ENCODE data around the gene ZNF529. TPM values are rescaled to one million over a fixed set of nuclear protein-coding genes. Genes with fewer than 3 reads are reported as not detected.
"Not testable (repeated sequence)": the region's sequence is repeated elsewhere in the genome, so short reads cannot be mapped to it uniquely, and the experiment has no call there.

The ZNF529 gene
- 10 to 100 TPM; 11.8 to 16.8 TPM for total RNA-seq

- Mint-ChIP-seq H3K27ac (peak within 1 kb of the TSS; percentile 90), H3K4me1 (peaks cover 31% of the 10 kb centered on the region), H3K36me3 (peaks cover 75% of the 10 kb centered on the region), H3K27me3 (no peaks in the 10 kb centered on the region), H3K4me3 (peak within 1 kb of the TSS; percentile 84), H3K9me3 (ENCODE audit: low read depth) (peaks cover 20% of the 10 kb centered on the region)
- ATAC-seq (peak; percentile 90), DNase-seq (peak; percentile 94)
- CTCF ChIA-PET = interaction anchor here (1.0 to 1.9 kb wide), 3 partner anchors 32 to 263 kb away, joined by 3 to 5 read pairs (median 4); partner anchors contain the start of genes ZNF382 and ZNF566
Observed at GRCh38 chr19:36573020-36573894, at the start of gene ZNF529. ZNF529 (minus strand) TSS chr19:36573292; CDS start chr19:36572346, 946 bp downstream.

GRCh38 chr19:36605877-36606478, 32.9 kb upstream of the ZNF529 start:
- no peaks in the 10 kb centered on the region for H3K27me3 Mint-ChIP-seq
- DNase-seq = no peak
- H3K36me3 Mint-ChIP-seq = peaks cover 59% of the 10 kb centered on the region
- H3K9me3 Mint-ChIP-seq (ENCODE audit: low read depth) = peaks cover 21% of the 10 kb centered on the region
- H3K27ac Mint-ChIP-seq = peak overlapping the region; percentile 91
- ATAC-seq = peak; percentile 11
- H3K4me1 Mint-ChIP-seq = peaks cover 15% of the 10 kb centered on the region
- peak overlapping the region; percentile 78 for H3K4me3 Mint-ChIP-seq
- CTCF ChIA-PET = interaction anchor here (1.9 kb wide), 1 partner anchor 33 kb away, joined by 4 read pairs; the partner anchor contains the start of gene ZNF529

DNA sequence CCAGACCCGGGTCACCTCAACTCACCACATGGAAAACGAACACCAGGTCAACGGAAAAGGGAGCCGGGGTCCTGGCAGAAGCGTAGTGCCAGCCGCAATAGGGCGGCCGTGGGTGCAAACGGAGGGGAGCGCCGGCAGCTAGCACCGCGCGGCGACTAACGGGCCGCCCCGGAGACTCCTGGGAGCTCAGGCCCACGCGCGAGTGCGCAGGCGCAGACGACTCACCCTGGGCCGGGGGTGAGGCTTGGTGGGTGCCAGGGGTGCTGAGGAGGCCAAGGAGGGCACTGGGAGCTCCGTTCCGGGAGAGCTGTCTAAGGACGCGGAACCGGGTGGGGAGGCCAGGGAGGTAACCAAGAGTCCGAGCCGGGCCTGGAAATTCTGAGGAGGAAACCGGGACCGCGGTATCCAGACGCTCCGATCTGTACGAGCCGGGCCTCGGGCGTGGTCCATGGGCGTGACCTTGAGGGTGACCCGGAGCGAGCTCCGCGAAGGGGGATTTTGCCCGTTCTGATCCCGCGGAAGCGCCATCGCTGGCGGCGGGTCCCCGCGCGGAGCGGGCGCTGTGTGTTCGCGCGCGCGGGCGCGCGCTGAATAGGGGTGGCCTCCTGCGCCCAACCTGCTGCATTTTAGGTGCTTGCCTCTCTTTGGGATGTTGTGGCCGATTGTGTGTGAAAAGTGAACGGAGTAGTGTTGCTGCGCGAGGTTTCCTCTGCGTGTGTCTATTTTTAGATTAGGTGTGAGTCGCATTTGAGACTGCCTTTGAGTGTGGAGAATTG, 32.2 kb upstream of the ZNF529 start, which contains the start of gene ZNF382:
Gene ZNF382 (plus strand): TSS at position 213 of the 776 bp plus-strand sequence. CDS start 4,602 bp downstream, outside the sequence.
- Mint-ChIP-seq H3K4me1 (peaks cover 15% of the 10 kb centered on the region), H3K9me3 (ENCODE audit: low read depth) (peaks cover 21% of the 10 kb centered on the region), H3K36me3 (peaks cover 56% of the 10 kb centered on the region), H3K27me3 (no peaks in the 10 kb centered on the region), H3K27ac (peak within 1 kb of the TSS; percentile 91), H3K4me3 (peak within 1 kb of the TSS; percentile 78)
- CTCF ChIA-PET = interaction anchor here (0.6 to 1.9 kb wide), 3 partner anchors 9 to 116 kb away, joined by 3 to 4 read pairs (median 3); partner anchors contain the start of genes ZNF529 and ZNF566
- DNase-seq (peak; percentile 90), ATAC-seq (peak; percentile 90)

GRCh38 chr19:36604656-36605100, 31.6 kb upstream of the ZNF529 start:
- peak; percentile 91 for DNase-seq
- CTCF ChIA-PET = interaction anchor here (0.6 to 1.9 kb wide), 3 partner anchors 8 to 115 kb away, joined by 3 to 4 read pairs (median 3); partner anchors contain the start of genes ZNF529 and ZNF566
- ATAC-seq = peak; percentile 88
- Mint-ChIP-seq H3K9me3 (ENCODE audit: low read depth) (peaks cover 19% of the 10 kb centered on the region), H3K36me3 (peaks cover 51% of the 10 kb centered on the region), H3K27ac (peak overlapping the region; percentile 91), H3K4me3 (peak overlapping the region; percentile 78), H3K4me1 (peaks cover 15% of the 10 kb centered on the region), H3K27me3 (no peaks in the 10 kb centered on the region)

DNA sequence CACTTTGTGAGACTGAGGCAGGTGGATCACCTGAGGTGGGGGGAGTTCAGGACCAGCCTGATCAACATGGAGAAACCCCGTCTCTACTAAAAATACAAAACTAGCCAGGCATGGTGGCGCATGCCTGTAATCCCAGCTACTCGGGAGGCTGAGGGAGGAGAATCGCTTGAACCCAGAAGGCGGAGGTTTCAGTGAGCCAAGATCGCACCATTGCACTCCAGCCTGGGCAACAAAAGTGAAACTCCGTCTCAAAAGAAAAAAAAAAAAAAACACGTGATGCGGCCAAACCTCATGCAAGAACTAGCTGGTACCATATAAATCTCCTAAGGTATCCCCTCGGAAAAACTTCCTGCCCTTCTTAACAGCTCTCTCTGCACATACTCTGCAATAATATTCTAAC, 29.6 kb upstream of the ZNF529 start:
- peaks cover 15% of the 10 kb centered on the region for H3K4me1 Mint-ChIP-seq
- H3K9me3 Mint-ChIP-seq (ENCODE audit: low read depth); DNase-seq; H3K27ac Mint-ChIP-seq; H3K27me3 Mint-ChIP-seq; ATAC-seq; CTCF ChIA-PET; H3K4me3 Mint-ChIP-seq: not testable (repeated sequence)
- H3K36me3 Mint-ChIP-seq = peaks cover 37% of the 10 kb centered on the region

- CTCF ChIA-PET = no interaction called here
- H3K27me3 Mint-ChIP-seq = no peaks in the 10 kb centered on the region
- no peak overlapping the region for H3K27ac Mint-ChIP-seq
Observed at GRCh38 chr19:36579255-36579654, 6.2 kb upstream of the ZNF529 start.

GRCh38 chr19:36577271-36577996, 4.3 kb upstream of the ZNF529 start:
- Mint-ChIP-seq H3K27ac (no peak overlapping the region), H3K27me3 (no peaks in the 10 kb centered on the region), H3K36me3 (peaks cover 83% of the 10 kb centered on the region), H3K4me3 (no peak overlapping the region), H3K9me3 (ENCODE audit: low read depth) (peaks cover 18% of the 10 kb centered on the region), H3K4me1 (peaks cover 22% of the 10 kb centered on the region)
- ATAC-seq (no peak), DNase-seq (no peak)
- CTCF ChIA-PET = no interaction called here

More at GRCh38 chr19:36579255-36579654, 6.2 kb upstream of the ZNF529 start:
- ATAC-seq (no peak), DNase-seq (no peak)
- peaks cover 23% of the 10 kb centered on the region for H3K9me3 Mint-ChIP-seq (ENCODE audit: low read depth)
- no peak overlapping the region for H3K4me3 Mint-ChIP-seq
- peaks cover 86% of the 10 kb centered on the region for H3K36me3 Mint-ChIP-seq
- peaks cover 11% of the 10 kb centered on the region for H3K4me1 Mint-ChIP-seq

DNA sequence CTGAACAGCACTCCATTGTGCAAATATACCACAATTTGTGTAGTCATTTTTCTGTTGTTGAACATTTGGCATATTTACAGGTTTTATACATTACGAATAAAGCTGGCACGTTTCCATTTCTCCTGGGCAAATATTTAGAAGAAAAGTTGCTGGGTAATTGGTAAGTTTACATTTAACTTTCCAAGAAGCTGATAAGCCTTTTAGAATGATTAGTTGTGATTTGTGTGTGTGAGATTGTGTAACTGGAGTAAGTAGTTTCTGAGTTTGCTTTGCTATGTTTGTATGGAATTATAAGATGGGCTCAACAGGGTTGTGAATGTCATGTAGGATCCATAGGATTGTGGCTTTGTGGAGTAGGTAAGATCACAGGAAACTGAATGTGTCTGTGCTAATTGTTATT, 1.6 kb upstream of the ZNF529 start:
- peaks cover 76% of the 10 kb centered on the region for H3K36me3 Mint-ChIP-seq
- ATAC-seq (no peak), DNase-seq (no peak)
- peaks cover 18% of the 10 kb centered on the region for H3K9me3 Mint-ChIP-seq (ENCODE audit: low read depth)
- H3K4me3 Mint-ChIP-seq = peak overlapping the region; percentile 84
- peak overlapping the region; percentile 45 for H3K27ac Mint-ChIP-seq
- CTCF ChIA-PET = no interaction called here
- H3K4me1 Mint-ChIP-seq = peaks cover 31% of the 10 kb centered on the region
- H3K27me3 Mint-ChIP-seq = no peaks in the 10 kb centered on the region

DNA sequence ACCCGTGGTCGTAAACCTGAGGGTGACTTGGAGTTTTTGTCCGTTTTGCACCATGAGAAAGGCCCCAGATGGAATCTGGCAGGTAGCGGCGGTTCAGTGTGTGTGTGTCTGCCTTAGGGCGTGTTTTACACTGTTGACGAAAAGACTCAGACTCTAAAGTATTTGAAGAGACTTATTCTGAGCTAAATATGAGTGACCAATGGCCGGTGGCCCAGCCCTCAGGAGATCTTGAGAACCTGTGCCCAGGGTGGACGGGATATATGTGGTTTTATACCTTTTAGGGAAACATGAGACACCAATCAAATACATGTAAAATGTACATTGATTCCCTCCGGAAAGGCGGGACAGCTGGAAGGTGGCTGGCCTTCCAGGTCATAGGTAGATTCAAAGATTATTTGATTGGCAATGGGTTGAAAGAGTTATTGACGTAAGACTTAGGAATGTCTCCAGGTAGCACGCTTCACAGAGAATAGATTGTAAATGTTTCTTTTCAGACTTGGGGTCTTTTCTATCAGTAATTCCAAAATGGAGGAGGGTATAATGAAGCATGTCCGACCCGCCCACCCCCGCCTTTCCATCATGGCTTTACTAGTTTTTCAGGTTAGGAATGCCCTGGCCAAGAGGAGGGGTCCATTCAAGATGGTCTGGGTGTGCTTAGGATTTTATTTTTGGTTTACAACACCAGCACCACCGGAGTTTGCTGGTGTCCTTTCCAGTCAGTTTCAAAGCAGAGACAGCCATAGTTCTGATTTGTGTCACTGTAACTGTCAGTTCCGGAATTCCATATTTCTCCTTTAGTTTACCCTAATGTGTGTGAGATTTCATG, 1.0 kb upstream of the ZNF529 start:
- peak; percentile 3 for ATAC-seq
- DNase-seq = no peak
- H3K4me1 Mint-ChIP-seq = peaks cover 31% of the 10 kb centered on the region
- CTCF ChIA-PET = interaction anchor here (1.4 to 1.9 kb wide), 2 partner anchors 85 to 262 kb away, joined by 3 to 5 read pairs; partner anchors contain the start of gene ZNF566
- no peaks in the 10 kb centered on the region for H3K27me3 Mint-ChIP-seq
- H3K4me3 Mint-ChIP-seq = peak overlapping the region; percentile 84
- peaks cover 18% of the 10 kb centered on the region for H3K9me3 Mint-ChIP-seq (ENCODE audit: low read depth)
- peak overlapping the region; percentile 90 for H3K27ac Mint-ChIP-seq
- H3K36me3 Mint-ChIP-seq = peaks cover 75% of the 10 kb centered on the region

DNA sequence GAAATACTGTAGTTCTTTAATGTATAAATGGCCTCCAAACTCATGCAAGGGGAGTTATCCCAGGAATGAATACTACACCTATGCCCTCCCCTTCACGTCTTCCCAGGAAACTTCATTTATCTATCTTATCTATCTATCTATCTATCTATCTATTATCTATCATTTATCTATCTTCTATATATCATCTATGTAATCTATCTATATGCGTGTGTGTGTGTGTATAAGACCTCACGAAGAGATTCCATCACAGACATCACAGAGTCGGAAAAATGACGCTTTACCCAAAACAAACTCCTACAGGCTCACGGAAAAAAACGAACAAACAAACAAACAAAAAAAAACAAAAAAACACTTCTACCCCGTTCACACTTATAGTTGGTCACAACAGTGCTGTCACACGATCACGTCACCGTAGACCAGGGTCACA, 486 bp downstream of the ZNF529 start:
- Mint-ChIP-seq H3K9me3 (ENCODE audit: low read depth) (peaks cover 19% of the 10 kb centered on the region), H3K4me3 (peak overlapping the region; percentile 84), H3K27me3 (no peaks in the 10 kb centered on the region), H3K4me1 (peaks cover 31% of the 10 kb centered on the region), H3K36me3 (peaks cover 77% of the 10 kb centered on the region), H3K27ac (peak overlapping the region; percentile 90)
- ATAC-seq (no peak), DNase-seq (no peak)
- CTCF ChIA-PET = interaction anchor here (1.0 to 1.9 kb wide), 3 partner anchors 32 to 263 kb away, joined by 3 to 5 read pairs (median 4); partner anchors contain the start of genes ZNF382 and ZNF566

DNA sequence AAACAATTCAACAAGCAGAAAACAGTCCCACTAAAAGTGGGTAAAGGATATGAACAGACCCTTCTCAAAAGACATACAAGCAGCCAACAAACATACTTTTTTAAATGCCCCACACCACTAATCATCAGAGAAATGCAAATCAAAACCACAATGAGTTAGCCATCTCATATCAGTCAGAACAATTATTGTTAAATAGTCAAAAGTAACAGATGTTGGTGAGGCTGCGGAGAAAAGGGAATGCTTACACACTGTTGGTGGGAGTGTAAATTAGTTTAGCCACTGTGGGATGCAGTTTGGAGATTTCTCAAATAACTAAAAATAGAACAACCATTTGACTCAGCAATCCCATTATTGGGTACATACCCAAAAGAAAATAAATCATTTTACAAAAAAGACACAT, 8.7 kb downstream of the ZNF529 start:
- H3K27ac Mint-ChIP-seq = no peak overlapping the region
- peaks cover 82% of the 10 kb centered on the region for H3K36me3 Mint-ChIP-seq
- ATAC-seq (no peak), DNase-seq (no peak)
- peaks cover 41% of the 10 kb centered on the region for H3K9me3 Mint-ChIP-seq (ENCODE audit: low read depth)
- no peaks in the 10 kb centered on the region for H3K27me3 Mint-ChIP-seq
- no peak overlapping the region for H3K4me3 Mint-ChIP-seq
- CTCF ChIA-PET = no interaction called here
- peaks cover 2% of the 10 kb centered on the region for H3K4me1 Mint-ChIP-seq

All from activated CD8-positive, alpha-beta memory T cell treated with anti-CD3 and anti-CD28 coated beads, Interleukin-2, amount 10 ng/mL, durations not matched to agents 7 days and 5 days (primary cell).